OCI-M1 (cell line): Measurements from ENCODE around the gene ANKS3.

Experiments
- DNase-seq: peaks from one replicate; lab custom pipeline; 2025; lab: John Stamatoyannopoulos, UW

ANKS3 gene

GRCh38 chr16:4696172-4696904 is 37.7 kb downstream of the ANKS3 start:
- DNase-seq: no peak

- DNase-seq: no peak
Measured at GRCh38 chr16:4695473-4696171, 38.4 kb downstream of the ANKS3 start.

GRCh38 chr16:4694642-4695451 is 39.2 kb downstream of the ANKS3 start:
- peak; percentile 18 for DNase-seq

GRCh38 chr16:4693956-4694641 is 40.0 kb downstream of the ANKS3 start:
- DNase-seq: peak; percentile 48

- peak; percentile 98 for DNase-seq
Measured at GRCh38 chr16:4693296-4693955, 40.6 kb downstream of the ANKS3 start, which contains the start of gene NUDT16L1. NUDT16L1 (plus strand) TSS chr16:4693562; CDS start chr16:4693727, 165 bp downstream.

- DNase-seq: peak; percentile 18
Measured at GRCh38 chr16:4692460-4693295, 41.4 kb downstream of the ANKS3 start.

GRCh38 chr16:4691666-4692412 is 42.2 kb downstream of the ANKS3 start:
- DNase-seq: no peak

GRCh38 chr16:4690946-4691665 is 43.0 kb downstream of the ANKS3 start:
- DNase-seq: no peak

- DNase-seq: no peak
Measured at GRCh38 chr16:4689864-4690704, 44.0 kb downstream of the ANKS3 start.

- no peak for DNase-seq
Measured at GRCh38 chr16:4689091-4689671, 44.9 kb downstream of the ANKS3 start.

GRCh38 chr16:4688674-4689045 is 45.4 kb downstream of the ANKS3 start:
- no peak for DNase-seq

- DNase-seq: no peak
Measured at GRCh38 chr16:4687946-4688673, 46.0 kb downstream of the ANKS3 start.

- DNase-seq: no peak
Measured at GRCh38 chr16:4687416-4687815, 46.7 kb downstream of the ANKS3 start.

GRCh38 chr16:4686497-4687210 is 47.4 kb downstream of the ANKS3 start:
- no peak for DNase-seq

- DNase-seq: no peak
Measured at GRCh38 chr16:4685776-4686496, 48.1 kb downstream of the ANKS3 start.

- DNase-seq: no peak
Measured at GRCh38 chr16:4685292-4685691, 48.8 kb downstream of the ANKS3 start.
